HTERT RPE-1 (cell line): ENCODE results near the gene MRPL37.

Experiments used
- in situ Hi-C: fragments of 300-500 bp; cut with MboI; formaldehyde crosslinking; loops from 4 replicates; pipeline ENCODE4 v1.14.3; 2020; ENCODE audit warnings: low sequenced_read_pairs

The MRPL37 gene

GRCh38 chr1:54238353-54239034, 38.5 kb downstream of the MRPL37 start:
- in situ Hi-C loops, result no loop called here

GRCh38 chr1:54239035-54239383, 39.0 kb downstream of the MRPL37 start:
- in situ Hi-C loops, result no loop called here

- in situ Hi-C loops, result no loop called here
Observed at GRCh38 chr1:54239631-54240031, 39.7 kb downstream of the MRPL37 start.

GRCh38 chr1:54240741-54241335, 40.9 kb downstream of the MRPL37 start:
- in situ Hi-C loops, result no loop called here

- in situ Hi-C loops, result no loop called here
Observed at GRCh38 chr1:54241364-54241763, 41.4 kb downstream of the MRPL37 start.

- in situ Hi-C loops, result no loop called here
Observed at GRCh38 chr1:54243022-54243421, 43.1 kb downstream of the MRPL37 start.

GRCh38 chr1:54244655-54245054, 44.7 kb downstream of the MRPL37 start:
- in situ Hi-C loops, result no loop called here

- in situ Hi-C loops, result no loop called here
Observed at GRCh38 chr1:54245501-54245900, 45.5 kb downstream of the MRPL37 start.

- in situ Hi-C loops, result no loop called here
Observed at GRCh38 chr1:54246116-54246721, 46.3 kb downstream of the MRPL37 start.

- in situ Hi-C loops, result no loop called here
Observed at GRCh38 chr1:54247863-54248515, 48.0 kb downstream of the MRPL37 start.

GRCh38 chr1:54248966-54249365, 49.0 kb downstream of the MRPL37 start:
- in situ Hi-C loops, result no loop called here

- in situ Hi-C loops, result no loop called here
Observed at GRCh38 chr1:54249819-54250435, 50.0 kb downstream of the MRPL37 start.

- in situ Hi-C loops, result no loop called here
Observed at GRCh38 chr1:54250670-54251069, 50.7 kb downstream of the MRPL37 start.

- in situ Hi-C loops, result no loop called here
Observed at GRCh38 chr1:54252371-54252936, 52.5 kb downstream of the MRPL37 start.

GRCh38 chr1:54253480-54253879, 53.5 kb downstream of the MRPL37 start:
- in situ Hi-C loops, result no loop called here

- in situ Hi-C loops, result no loop called here
Observed at GRCh38 chr1:54254055-54254454, 54.1 kb downstream of the MRPL37 start.

- in situ Hi-C loops, result no loop called here
Observed at GRCh38 chr1:54255026-54255702, 55.2 kb downstream of the MRPL37 start.

- in situ Hi-C loops, result no loop called here
Observed at GRCh38 chr1:54256522-54257345, 56.8 kb downstream of the MRPL37 start.

GRCh38 chr1:54257346-54257620, 57.3 kb downstream of the MRPL37 start:
- in situ Hi-C loops, result no loop called here

GRCh38 chr1:54257876-54258275, 57.9 kb downstream of the MRPL37 start:
- in situ Hi-C loops, result no loop called here
